ENCODE results near the gene PLXDC2.

Gene PLXDC2

GRCh38 chr10:20105236-20105635, 289.0 kb downstream of the PLXDC2 start:
- no peak for DNase-seq (ENCODE audit: low read depth in 2 of 2, low spot score in 1 of 2)

GRCh38 chr10:20105931-20106330, 289.7 kb downstream of the PLXDC2 start:
- no peak for DNase-seq (ENCODE audit: low read depth in 2 of 2, low spot score in 1 of 2)

GRCh38 chr10:20108021-20108420, 291.8 kb downstream of the PLXDC2 start:
- DNase-seq (ENCODE audit: low read depth in 2 of 2, low spot score in 1 of 2), result no peak

GRCh38 chr10:20109613-20110012, 293.4 kb downstream of the PLXDC2 start:
- no peak for DNase-seq (ENCODE audit: low read depth in 2 of 2, low spot score in 1 of 2)

- DNase-seq (ENCODE audit: low read depth in 2 of 2, low spot score in 1 of 2), result no peak
Measured at GRCh38 chr10:20110125-20111100, 294.2 kb downstream of the PLXDC2 start.

GRCh38 chr10:20114179-20114578, 297.9 kb downstream of the PLXDC2 start:
- no peak for DNase-seq (ENCODE audit: low read depth in 2 of 2, low spot score in 1 of 2)

- DNase-seq (ENCODE audit: low read depth in 2 of 2, low spot score in 1 of 2), result no peak
Measured at GRCh38 chr10:20115894-20116293, 299.7 kb downstream of the PLXDC2 start.

GRCh38 chr10:20117471-20117870, 301.2 kb downstream of the PLXDC2 start:
- DNase-seq (ENCODE audit: low read depth in 2 of 2, low spot score in 1 of 2), result no peak

- no peak for DNase-seq (ENCODE audit: low read depth in 2 of 2, low spot score in 1 of 2)
Measured at GRCh38 chr10:20118119-20118518, 301.9 kb downstream of the PLXDC2 start.

- DNase-seq (ENCODE audit: low read depth in 2 of 2, low spot score in 1 of 2), result no peak
Measured at GRCh38 chr10:20128811-20129210, 312.6 kb downstream of the PLXDC2 start.

GRCh38 chr10:20132816-20133215, 316.6 kb downstream of the PLXDC2 start:
- DNase-seq (ENCODE audit: low read depth in 2 of 2, low spot score in 1 of 2), result no peak

GRCh38 chr10:20133669-20134189, 317.5 kb downstream of the PLXDC2 start:
- DNase-seq (ENCODE audit: low read depth in 2 of 2, low spot score in 1 of 2), result no peak

GRCh38 chr10:20142311-20142710, 326.1 kb downstream of the PLXDC2 start:
- DNase-seq (ENCODE audit: low read depth in 2 of 2, low spot score in 1 of 2), result no peak

- no peak for DNase-seq (ENCODE audit: low read depth in 2 of 2, low spot score in 1 of 2)
Measured at GRCh38 chr10:20144268-20144667, 328.0 kb downstream of the PLXDC2 start.

GRCh38 chr10:20146004-20146403, 329.8 kb downstream of the PLXDC2 start:
- DNase-seq (ENCODE audit: low read depth in 2 of 2, low spot score in 1 of 2), result no peak

GRCh38 chr10:20147684-20148083, 331.5 kb downstream of the PLXDC2 start:
- DNase-seq (ENCODE audit: low read depth in 2 of 2, low spot score in 1 of 2), result no peak

- DNase-seq (ENCODE audit: low read depth in 2 of 2, low spot score in 1 of 2), result no peak
Measured at GRCh38 chr10:20156511-20156910, 340.3 kb downstream of the PLXDC2 start.

GRCh38 chr10:20157314-20157713, 341.1 kb downstream of the PLXDC2 start:
- DNase-seq (ENCODE audit: low read depth in 2 of 2, low spot score in 1 of 2), result no peak

- DNase-seq (ENCODE audit: low read depth in 2 of 2, low spot score in 1 of 2), result no peak
Measured at GRCh38 chr10:20158086-20158485, 341.9 kb downstream of the PLXDC2 start.

- no peak for DNase-seq (ENCODE audit: low read depth in 2 of 2, low spot score in 1 of 2)
Measured at GRCh38 chr10:20162123-20162522, 345.9 kb downstream of the PLXDC2 start.

- no peak for DNase-seq (ENCODE audit: low read depth in 2 of 2, low spot score in 1 of 2)
Measured at GRCh38 chr10:20166096-20166675, 350.0 kb downstream of the PLXDC2 start.

GRCh38 chr10:20170661-20171060, 354.4 kb downstream of the PLXDC2 start:
- no peak for DNase-seq (ENCODE audit: low read depth in 2 of 2, low spot score in 1 of 2)

Measured in stimulated activated CD8-positive, alpha-beta memory T cell treated with anti-CD3 and anti-CD28 coated beads, Interleukin-4, amount 100 ng/mL, for 1 hour (primary cell).